Amygdala (tissue), 56 donors: ENCODE measurements around the gene TSPAN14.
A peak's percentile ranks its signal among the peaks of the same experiment; 100 is the strongest.

Experiments
- DNase-seq, 56 donors: peaks; one replicate each; lab custom pipeline; 2025; lab: John Stamatoyannopoulos, UW

Gene TSPAN14

GRCh38 chr10:80453056-80453841 is 861 bp upstream of the TSPAN14 start:
- DNase-seq: no peak

- DNase-seq: peak in 9 of 56 donors; percentile 21 to 66 (median 41)
These were observed 677 bp downstream of the TSPAN14 start for GRCh38 chr10:80454513-80455460.

GRCh38 chr10:80455461-80456349 is 1.6 kb downstream of the TSPAN14 start:
- DNase-seq: no peak

GRCh38 chr10:80457554-80458262 is 3.6 kb downstream of the TSPAN14 start:
- no peak for DNase-seq

- no peak for DNase-seq
These were observed 4.1 kb downstream of the TSPAN14 start for GRCh38 chr10:80458263-80458625.

GRCh38 chr10:80458638-80459037 is 4.5 kb downstream of the TSPAN14 start:
- DNase-seq: no peak

GRCh38 chr10:80459047-80459865 is 5.1 kb downstream of the TSPAN14 start:
- peak in 3 of 56 donors; percentile 16 to 22 (median 17) for DNase-seq

GRCh38 chr10:80460399-80461207 is 6.5 kb downstream of the TSPAN14 start:
- peak in 26 of 56 donors; percentile 14 to 58 (median 40) for DNase-seq

GRCh38 chr10:80461208-80462183 is 7.4 kb downstream of the TSPAN14 start:
- no peak for DNase-seq

GRCh38 chr10:80462299-80462980 is 8.3 kb downstream of the TSPAN14 start:
- peak in 3 of 56 donors; percentile 14 to 52 (median 29) for DNase-seq

GRCh38 chr10:80462981-80463741 is 9.1 kb downstream of the TSPAN14 start:
- peak in 1 of 56 donors; percentile 18 for DNase-seq

- no peak for DNase-seq
These were observed 9.8 kb downstream of the TSPAN14 start for GRCh38 chr10:80463868-80464267.

- DNase-seq: peak in 45 of 56 donors; percentile 13 to 84 (median 62)
These were observed 10.7 kb downstream of the TSPAN14 start for GRCh38 chr10:80464557-80465450.

- no peak for DNase-seq
These were observed 11.3 kb downstream of the TSPAN14 start for GRCh38 chr10:80465451-80465835.
